ENCODE results near the gene NGDN. TPM values are rescaled to one million over a fixed set of nuclear protein-coding genes. Genes with fewer than 3 reads are reported as not detected.

The NGDN gene
- total RNA-seq, 1 experiment from 2014 or later: 42.0 TPM

- BruUV-seq (replicated peaks): no TSS peak
- intact Hi-C loops (cut with micrococcal nuclease): no loop called here
- H3K4me1 ChIP-seq (ENCODE audit: control insufficient read depth in 1 of 2, insufficient read depth in 2 of 2, low read length in 2 of 2): no peaks in the 10 kb centered on the region
- H3K9me2 ChIP-seq (ENCODE audit: insufficient read depth): no peaks in the 10 kb centered on the region
- H3K4me3 ChIP-seq (replicated peaks in 1 of 2; ENCODE audit: low read depth in 1 of 2, low read length in 2 of 2): no peak overlapping the region
- no peak overlapping the region for H3K27ac ChIP-seq (ENCODE audit: low read depth, low read length)
- no peaks in the 10 kb centered on the region for H3K79me2 ChIP-seq (ENCODE audit: insufficient read depth, low read length)
- H3K9me3 ChIP-seq (ENCODE audit: control insufficient read depth in 1 of 2, insufficient read depth in 1 of 2, low read depth in 1 of 2, low read length in 2 of 2): no peaks in the 10 kb centered on the region
- ChIA-PET RAD21 (ENCODE audit: low non-redundant PET in 1 of 2, low total read pairs in 2 of 2, uncharacterized antibody in 2 of 2, unreplicated experiment in 2 of 2) (no interaction called here), CTCF (no interaction called here), POLR2A (no interaction called here)
- H3K9ac ChIP-seq (ENCODE audit: low read length): no peak overlapping the region
- H3K36me3 ChIP-seq (ENCODE audit: control insufficient read depth in 1 of 2, insufficient read depth in 2 of 2, low read length in 2 of 2): no peaks in the 10 kb centered on the region; a peak in 1 of 4 replicates
- H3K4me2 ChIP-seq (ENCODE audit: low read length): no peak overlapping the region
- no peak for DNase-seq (ENCODE audit: low read depth, low spot score)
- no peaks in the 10 kb centered on the region for H3K27me3 ChIP-seq (ENCODE audit: insufficient read depth, low read length)
- H2AFZ ChIP-seq (ENCODE audit: low read depth, low read length, poor library complexity, severe bottlenecking): no peak overlapping the region
- H4K20me1 ChIP-seq (ENCODE audit: insufficient read depth): no peaks in the 10 kb centered on the region
- no peak for ATAC-seq
- TF ChIP-seq SP1 (IDR thresholded peaks at IDR 0.05; ENCODE audit: low read depth): no peak
- TF ChIP-seq POLR2AphosphoS5 (IDR thresholded peaks at IDR 0.05; ENCODE audit: low read depth, low read length): no peak
- no peak for TF ChIP-seq TCF7L2 (IDR thresholded peaks at IDR 0.05; ENCODE audit: borderline replicate concordance, extremely low read depth, insufficient read depth, insufficient read length)
- TF ChIP-seq ELF1 (IDR thresholded peaks at IDR 0.05; ENCODE audit: borderline replicate concordance, low read depth): no peak
- TF ChIP-seq RAD21 (IDR thresholded peaks at IDR 0.05; ENCODE audit: low read depth): no peak
- no peak for TF ChIP-seq MAX (IDR thresholded peaks at IDR 0.05)
- no peak for TF ChIP-seq EZH2 (IDR thresholded peaks at IDR 0.05)
- no peak for TF ChIP-seq YY1 (IDR thresholded peaks at IDR 0.05; ENCODE audit: extremely low read depth, insufficient replicate concordance, low read depth, low read length)
- TF ChIP-seq ZNF274 (IDR thresholded peaks at IDR 0.05; ENCODE audit: low read depth, low read length): no peak
- TF ChIP-seq REST (IDR thresholded peaks at IDR 0.05; ENCODE audit: low read depth): no peak
- TF ChIP-seq SRF (IDR thresholded peaks at IDR 0.05; ENCODE audit: low read depth): no peak
- no peak for TF ChIP-seq ZFX (IDR thresholded peaks at IDR 0.05)
These were observed 49.2 kb downstream of the NGDN start for GRCh38 chr14:23518709-23519108.

Measured in HCT116 (cell line).